HepG2 (cell line): ENCODE results near the gene MSI2. TPM values are rescaled to one million over a fixed set of nuclear protein-coding genes. Genes with fewer than 3 reads are reported as not detected.

Experiments used
- AGO1 ChIP-seq: fragments of 200-400 bp; formaldehyde crosslinking; IDR thresholded peaks from 2 replicates; pipeline ENCODE4 v1.6.1; 2017; ENCODE audit warnings: mild to moderate bottlenecking, low read depth, low read length, moderate library complexity; ENCODE audit not compliant: poor library complexity, severe bottlenecking
- FOSL1 ChIP-seq: sonication (generic); formaldehyde crosslinking; IDR thresholded peaks from 2 replicates; pipeline ENCODE4 v1.9.0; 2021; ENCODE audit warnings: missing genetic modification reagents, borderline replicate concordance
- GLI4 ChIP-seq: sonication (generic); formaldehyde crosslinking; IDR thresholded peaks from 2 replicates; pipeline ENCODE4 v1.5.1; 2020; ENCODE audit warnings: missing genetic modification reagents, mild to moderate bottlenecking, moderate library complexity, borderline replicate concordance
- NFIB ChIP-seq: sonication (generic); formaldehyde crosslinking; IDR thresholded peaks from 2 replicates; pipeline ENCODE4 v1.9.0; 2021; ENCODE audit warnings: missing genetic modification reagents, mild to moderate bottlenecking, borderline replicate concordance
- NONO ChIP-seq, 2 experiments: fragments of 450-650 bp in 1 of 2; sonication (generic) in 1 of 2; formaldehyde crosslinking in 1 of 2; IDR thresholded peaks in 1 of 2; conservative IDR thresholded peaks in 1 of 2; 2 replicates each; pipeline versions ENCODE4 v1.6.1 to v1.8.0; 2017 to 2022; ENCODE audit warnings: mild to moderate bottlenecking in 1 of 2, missing genetic modification reagents in 1 of 2, moderate library complexity in 1 of 2
- RFXAP ChIP-seq: sonication (generic); formaldehyde crosslinking; IDR thresholded peaks from 2 replicates; pipeline ENCODE4 v1.4.0; 2020; ENCODE audit warnings: missing genetic modification reagents, borderline replicate concordance
- ZC3H13 ChIP-seq: sonication (generic); formaldehyde crosslinking; IDR thresholded peaks from 2 replicates; pipeline ENCODE4 v1.8.1; 2023; ENCODE audit warnings: mild to moderate bottlenecking, missing genetic modification reagents, moderate library complexity
- ZNF550 ChIP-seq: sonication (generic); formaldehyde crosslinking; IDR thresholded peaks from 2 replicates; pipeline ENCODE4 v1.4.0; 2020; ENCODE audit warnings: mild to moderate bottlenecking, missing genetic modification reagents, borderline replicate concordance
- ZNF629 ChIP-seq: sonication (generic); formaldehyde crosslinking; conservative IDR thresholded peaks from 2 replicates; pipeline ENCODE4 v1.5.0; 2020; ENCODE audit warnings: missing genetic modification reagents
- ZSCAN30 ChIP-seq: sonication (generic); formaldehyde crosslinking; IDR thresholded peaks from 2 replicates; pipeline ENCODE4 v1.5.0; 2020; ENCODE audit warnings: mild to moderate bottlenecking, missing genetic modification reagents
- polyA plus RNA-seq, 8 experiments: library from polyadenylated mRNA; depleted of rRNA in 3 of 8; stranded (reverse) in 7 of 8; unstranded in 1 of 8; fragments of >200 nt; fragmentation: Illumina TruSeq in 4 of 8; extraction: Trizol in 4 of 8; gene quantifications; 2 replicates each; pipeline versions ENCODE4 v1.2.1 to v1.2.3, GENCODE V29; 2011 to 2016; ENCODE audit warnings: low read depth in 4 of 8, missing spikeins in 1 of 8, mixed read lengths in 1 of 8; ENCODE audit not compliant: insufficient read depth in 1 of 8
- total RNA-seq, 5 experiments: library from RNA; depleted of rRNA; stranded (reverse); fragments of >200 nt; fragmentation: Illumina TruSeq; extraction: Trizol; gene quantifications; 2 replicates each; pipeline ENCODE4 v1.2.3, GENCODE V29; 2016; ENCODE audit warnings: low read depth in 1 of 5
- TF ChIP-seq, protein P1 (sequence below): sonication (generic); formaldehyde crosslinking; IDR thresholded peaks from 2 replicates; pipeline ENCODE4 v1.4.0; 2020; ENCODE audit warnings: missing genetic modification reagents
- TF ChIP-seq, protein P2 (sequence below): sonication (generic); formaldehyde crosslinking; IDR thresholded peaks from 2 replicates; pipeline ENCODE4 v1.4.0; 2020; ENCODE audit warnings: mild to moderate bottlenecking, missing genetic modification reagents
- TF ChIP-seq, protein P3 (sequence below): sonication (generic); formaldehyde crosslinking; conservative IDR thresholded peaks from 2 replicates; pipeline ENCODE4 v1.8.0; 2022; ENCODE audit warnings: low read depth, missing genetic modification reagents
- TF ChIP-seq, protein P4 (sequence below): sonication (generic); formaldehyde crosslinking; IDR thresholded peaks from 2 replicates; pipeline ENCODE4 v1.4.0; 2020; ENCODE audit warnings: missing genetic modification reagents, borderline replicate concordance

Gene MSI2
- total and polyA plus RNA-seq, 2 of the 13 experiments (the other 11 are each of a cell fraction or from before 2014, with no cell fraction given): 77.5 to 78.4 TPM

DNA sequence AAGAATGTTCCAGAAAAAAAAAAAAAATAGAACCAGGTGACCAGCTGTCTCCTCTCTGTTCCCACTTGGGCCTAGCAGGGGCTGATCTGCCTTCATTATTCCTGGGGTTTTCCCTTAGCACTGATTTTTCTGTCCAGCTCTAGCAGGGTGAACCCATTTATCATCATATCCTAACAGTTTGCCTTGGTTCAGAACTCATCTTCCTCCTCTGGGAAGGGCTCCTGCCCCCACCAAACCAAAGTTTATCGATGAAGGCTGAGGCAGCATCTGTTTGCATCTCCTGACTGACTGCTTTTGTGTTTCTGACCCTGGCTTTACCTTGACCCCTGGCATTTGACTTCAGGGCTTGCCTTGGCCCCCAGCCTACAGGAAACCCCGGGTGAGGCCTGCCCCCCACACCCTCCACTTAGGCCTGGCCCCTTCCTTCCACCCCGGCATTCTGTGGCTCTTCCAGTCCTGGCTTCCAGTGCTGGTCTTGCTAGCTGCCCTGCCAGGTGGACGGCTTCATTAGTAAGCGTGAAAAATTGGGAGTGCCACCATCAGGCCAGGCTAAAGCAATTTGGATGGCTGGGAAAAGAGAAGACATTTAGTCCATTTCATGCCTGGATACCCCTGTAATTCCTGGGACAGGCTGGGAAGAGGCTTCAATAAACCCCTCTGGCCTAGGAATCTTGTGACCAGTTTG lies 323.9 kb downstream of the MSI2 start (continued):
- TF ChIP-seq RFXAP (peak; percentile 82; the same call in 1 of the 2 replicates), NONO (IDR thresholded peaks at IDR 0.05) (no peak), NONO (CRISPR knock-in tag; conservative IDR thresholded peaks at IDR 0.05) (peak; percentile 88; the same call in 1 of the 2 replicates), ZNF550 (no peak), AGO1 (no peak), NFIB (no peak), ZSCAN30 (no peak), ZNF629 (peak; percentile 82), GLI4 (CRISPR knock-in tag) (no peak), FOSL1 (CRISPR knock-in tag) (no peak), ZC3H13 (peak; percentile 79; the same call in 1 of the 2 replicates)
- TF ChIP-seq, protein P1, sequence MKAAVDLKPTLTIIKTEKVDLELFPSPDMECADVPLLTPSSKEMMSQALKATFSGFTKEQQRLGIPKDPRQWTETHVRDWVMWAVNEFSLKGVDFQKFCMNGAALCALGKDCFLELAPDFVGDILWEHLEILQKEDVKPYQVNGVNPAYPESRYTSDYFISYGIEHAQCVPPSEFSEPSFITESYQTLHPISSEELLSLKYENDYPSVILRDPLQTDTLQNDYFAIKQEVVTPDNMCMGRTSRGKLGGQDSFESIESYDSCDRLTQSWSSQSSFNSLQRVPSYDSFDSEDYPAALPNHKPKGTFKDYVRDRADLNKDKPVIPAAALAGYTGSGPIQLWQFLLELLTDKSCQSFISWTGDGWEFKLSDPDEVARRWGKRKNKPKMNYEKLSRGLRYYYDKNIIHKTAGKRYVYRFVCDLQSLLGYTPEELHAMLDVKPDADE (CRISPR knock-in tag): no peak
- TF ChIP-seq, protein P2, sequence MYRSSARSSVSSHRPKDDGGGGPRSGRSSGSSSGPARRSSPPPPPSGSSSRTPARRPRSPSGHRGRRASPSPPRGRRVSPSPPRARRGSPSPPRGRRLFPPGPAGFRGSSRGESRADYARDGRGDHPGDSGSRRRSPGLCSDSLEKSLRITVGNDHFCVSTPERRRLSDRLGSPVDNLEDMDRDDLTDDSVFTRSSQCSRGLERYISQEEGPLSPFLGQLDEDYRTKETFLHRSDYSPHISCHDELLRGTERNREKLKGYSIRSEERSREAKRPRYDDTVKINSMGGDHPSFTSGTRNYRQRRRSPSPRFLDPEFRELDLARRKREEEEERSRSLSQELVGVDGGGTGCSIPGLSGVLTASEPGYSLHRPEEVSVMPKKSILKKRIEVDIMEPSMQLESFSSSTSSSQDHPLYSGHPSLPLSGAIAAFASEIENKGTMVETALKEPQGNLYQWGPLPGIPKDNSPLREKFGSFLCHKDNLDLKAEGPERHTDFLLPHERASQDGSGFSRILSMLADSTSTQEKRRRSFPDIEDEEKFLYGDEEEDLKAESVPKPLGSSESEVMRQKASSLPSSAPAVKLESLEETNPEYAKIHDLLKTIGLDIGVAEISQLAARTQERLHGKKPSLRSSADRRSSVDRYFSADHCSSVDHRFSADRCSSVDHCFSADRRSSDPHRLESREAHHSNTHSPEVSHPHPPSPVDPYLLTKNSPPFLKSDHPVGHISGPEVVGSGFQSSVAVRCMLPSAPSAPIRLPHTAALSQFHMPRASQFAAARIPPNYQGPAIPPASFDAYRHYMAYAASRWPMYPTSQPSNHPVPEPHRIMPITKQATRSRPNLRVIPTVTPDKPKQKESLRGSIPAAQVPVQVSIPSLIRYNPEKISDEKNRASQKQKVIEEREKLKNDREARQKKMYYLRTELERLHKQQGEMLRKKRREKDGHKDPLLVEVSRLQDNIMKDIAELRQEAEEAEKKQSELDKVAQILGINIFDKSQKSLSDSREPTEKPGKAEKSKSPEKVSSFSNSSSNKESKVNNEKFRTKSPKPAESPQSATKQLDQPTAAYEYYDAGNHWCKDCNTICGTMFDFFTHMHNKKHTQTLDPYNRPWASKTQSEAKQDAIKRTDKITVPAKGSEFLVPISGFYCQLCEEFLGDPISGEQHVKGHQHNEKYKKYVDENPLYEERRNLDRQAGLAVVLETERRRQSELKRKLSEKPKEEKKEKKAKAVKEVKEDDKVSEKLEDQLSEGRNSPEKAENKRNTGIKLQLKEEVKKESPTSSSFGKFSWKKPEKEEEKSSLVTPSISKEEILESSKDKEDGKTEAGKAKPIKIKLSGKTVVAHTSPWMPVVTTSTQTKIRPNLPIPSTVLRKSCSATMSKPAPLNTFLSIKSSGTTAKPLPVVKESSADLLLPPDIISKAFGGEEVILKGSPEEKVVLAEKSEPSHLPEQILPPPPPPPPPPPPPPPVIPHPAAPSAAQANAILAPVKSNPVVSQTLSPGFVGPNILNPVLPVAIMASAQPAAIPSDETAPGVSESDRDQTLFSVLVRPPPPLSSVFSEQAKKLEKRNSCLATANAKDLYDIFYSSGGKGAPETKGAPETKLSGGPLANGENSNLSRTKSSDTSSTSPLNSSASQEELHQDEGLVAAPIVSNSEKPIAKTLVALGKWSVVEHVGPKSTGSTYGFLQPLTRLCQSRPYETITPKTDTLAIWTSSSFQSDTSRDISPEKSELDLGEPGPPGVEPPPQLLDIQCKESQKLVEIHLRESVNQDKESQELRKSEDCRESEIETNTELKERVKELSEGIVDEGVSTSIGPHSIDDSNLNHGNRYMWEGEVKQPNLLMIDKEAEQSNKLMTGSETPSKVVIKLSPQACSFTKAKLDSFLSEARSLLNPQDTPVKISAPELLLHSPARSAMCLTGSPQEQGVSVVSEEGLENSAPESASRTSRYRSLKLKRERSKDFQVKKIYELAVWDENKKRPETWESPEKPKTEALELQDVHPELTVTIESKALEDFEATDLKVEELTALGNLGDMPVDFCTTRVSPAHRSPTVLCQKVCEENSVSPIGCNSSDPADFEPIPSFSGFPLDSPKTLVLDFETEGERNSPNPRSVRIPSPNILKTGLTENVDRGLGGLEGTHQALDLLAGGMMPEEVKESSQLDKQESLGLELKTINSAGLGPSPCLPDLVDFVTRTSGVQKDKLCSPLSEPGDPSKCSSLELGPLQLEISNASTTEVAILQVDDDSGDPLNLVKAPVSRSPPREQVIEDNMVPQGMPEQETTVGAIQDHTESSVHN (CRISPR knock-in tag): no peak
- TF ChIP-seq, protein P3, sequence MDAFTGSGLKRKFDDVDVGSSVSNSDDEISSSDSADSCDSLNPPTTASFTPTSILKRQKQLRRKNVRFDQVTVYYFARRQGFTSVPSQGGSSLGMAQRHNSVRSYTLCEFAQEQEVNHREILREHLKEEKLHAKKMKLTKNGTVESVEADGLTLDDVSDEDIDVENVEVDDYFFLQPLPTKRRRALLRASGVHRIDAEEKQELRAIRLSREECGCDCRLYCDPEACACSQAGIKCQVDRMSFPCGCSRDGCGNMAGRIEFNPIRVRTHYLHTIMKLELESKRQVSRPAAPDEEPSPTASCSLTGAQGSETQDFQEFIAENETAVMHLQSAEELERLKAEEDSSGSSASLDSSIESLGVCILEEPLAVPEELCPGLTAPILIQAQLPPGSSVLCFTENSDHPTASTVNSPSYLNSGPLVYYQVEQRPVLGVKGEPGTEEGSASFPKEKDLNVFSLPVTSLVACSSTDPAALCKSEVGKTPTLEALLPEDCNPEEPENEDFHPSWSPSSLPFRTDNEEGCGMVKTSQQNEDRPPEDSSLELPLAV: no peak
- TF ChIP-seq, protein P4, sequence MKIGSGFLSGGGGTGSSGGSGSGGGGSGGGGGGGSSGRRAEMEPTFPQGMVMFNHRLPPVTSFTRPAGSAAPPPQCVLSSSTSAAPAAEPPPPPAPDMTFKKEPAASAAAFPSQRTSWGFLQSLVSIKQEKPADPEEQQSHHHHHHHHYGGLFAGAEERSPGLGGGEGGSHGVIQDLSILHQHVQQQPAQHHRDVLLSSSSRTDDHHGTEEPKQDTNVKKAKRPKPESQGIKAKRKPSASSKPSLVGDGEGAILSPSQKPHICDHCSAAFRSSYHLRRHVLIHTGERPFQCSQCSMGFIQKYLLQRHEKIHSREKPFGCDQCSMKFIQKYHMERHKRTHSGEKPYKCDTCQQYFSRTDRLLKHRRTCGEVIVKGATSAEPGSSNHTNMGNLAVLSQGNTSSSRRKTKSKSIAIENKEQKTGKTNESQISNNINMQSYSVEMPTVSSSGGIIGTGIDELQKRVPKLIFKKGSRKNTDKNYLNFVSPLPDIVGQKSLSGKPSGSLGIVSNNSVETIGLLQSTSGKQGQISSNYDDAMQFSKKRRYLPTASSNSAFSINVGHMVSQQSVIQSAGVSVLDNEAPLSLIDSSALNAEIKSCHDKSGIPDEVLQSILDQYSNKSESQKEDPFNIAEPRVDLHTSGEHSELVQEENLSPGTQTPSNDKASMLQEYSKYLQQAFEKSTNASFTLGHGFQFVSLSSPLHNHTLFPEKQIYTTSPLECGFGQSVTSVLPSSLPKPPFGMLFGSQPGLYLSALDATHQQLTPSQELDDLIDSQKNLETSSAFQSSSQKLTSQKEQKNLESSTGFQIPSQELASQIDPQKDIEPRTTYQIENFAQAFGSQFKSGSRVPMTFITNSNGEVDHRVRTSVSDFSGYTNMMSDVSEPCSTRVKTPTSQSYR (CRISPR knock-in tag): peak; percentile 85; the same call in 1 of the 2 replicates
